Fibroblast of the conjunctiva (primary cell): ENCODE measurements around the gene GCM1.

Experiments
- DNase-seq: peaks from one replicate; pipeline ENCODE4 v3.0.0-alpha.2; 2010; ENCODE audit warnings: low read depth

GCM1 gene

GRCh38 chr6:53151676-53152075, 3.0 kb upstream of the GCM1 start:
- no peak for DNase-seq

GRCh38 chr6:53144802-53145201, 3.8 kb downstream of the GCM1 start:
- DNase-seq: no peak

DNA sequence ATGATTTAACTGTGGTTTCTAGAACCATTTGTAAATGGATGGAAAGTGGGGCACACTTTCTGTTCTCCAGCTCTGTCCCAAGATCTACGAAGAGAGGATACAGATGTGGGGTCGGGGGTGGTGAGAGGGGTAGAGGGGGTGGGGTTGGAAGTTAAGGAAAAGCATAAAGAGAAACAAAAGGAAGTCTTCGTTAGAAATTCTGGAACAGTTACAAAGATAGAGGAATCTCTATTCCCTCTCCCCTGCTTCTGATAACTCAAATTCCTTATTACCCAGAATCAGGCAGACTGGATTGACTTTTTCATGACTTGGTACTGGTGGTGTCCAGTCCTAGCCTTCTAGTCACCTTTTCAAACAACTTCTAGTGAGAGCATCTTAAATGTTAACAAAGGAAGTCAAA, 4.9 kb downstream of the GCM1 start:
- no peak for DNase-seq

DNA sequence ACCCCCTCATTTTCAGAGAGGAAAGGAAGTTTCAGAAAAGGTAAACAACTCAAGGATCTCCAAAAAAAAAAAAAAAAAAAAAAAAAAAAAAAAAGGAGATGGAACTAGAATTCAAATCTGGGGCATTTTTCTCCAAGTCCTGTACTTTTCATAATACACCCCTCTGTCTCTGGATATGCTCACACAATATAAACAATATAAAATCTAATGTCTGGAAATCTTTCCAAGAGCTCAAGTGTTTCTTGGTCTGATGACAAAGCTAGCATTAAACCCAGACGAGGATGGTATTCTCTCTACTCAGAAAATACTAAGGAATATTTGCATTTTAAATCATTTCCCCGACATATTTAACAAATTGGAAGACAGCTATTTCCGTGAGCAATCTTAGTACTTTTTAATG, 5.8 kb downstream of the GCM1 start:
- DNase-seq: no peak

- DNase-seq: no peak
Observed at GRCh38 chr6:53139841-53140413, 8.7 kb downstream of the GCM1 start.

- no peak for DNase-seq
Observed at GRCh38 chr6:53136000-53136609, 12.5 kb downstream of the GCM1 start.

DNA sequence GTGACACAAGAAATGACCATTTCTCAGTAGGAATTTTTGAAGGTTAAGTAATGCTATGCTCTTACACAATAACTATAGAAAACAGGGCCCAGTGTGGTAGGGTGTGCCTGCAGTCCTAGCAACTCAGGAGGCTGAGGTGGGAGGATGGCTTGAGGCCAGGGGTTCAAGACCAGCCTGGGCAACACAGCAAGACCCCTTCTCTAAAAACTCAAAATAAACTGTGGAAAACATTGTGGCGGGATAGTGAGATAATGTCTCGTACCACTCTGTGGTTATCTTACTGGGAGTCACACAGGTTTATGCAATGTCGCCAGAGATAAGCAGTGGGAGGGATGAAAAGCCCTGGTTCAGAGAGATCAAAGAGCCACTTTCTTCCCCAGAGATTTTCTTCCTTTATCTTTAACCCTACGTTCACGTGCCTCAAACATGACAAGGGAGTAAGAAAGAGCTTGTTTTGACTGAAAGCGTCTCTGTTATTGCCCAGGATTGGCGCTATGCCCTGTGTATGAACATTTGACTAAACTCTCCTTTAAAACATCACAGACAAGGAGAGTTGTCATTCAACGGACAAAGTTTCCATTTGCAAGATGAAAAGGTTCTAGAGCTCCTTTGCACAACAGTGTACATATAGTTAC, 13.9 kb downstream of the GCM1 start:
- no peak for DNase-seq

DNA sequence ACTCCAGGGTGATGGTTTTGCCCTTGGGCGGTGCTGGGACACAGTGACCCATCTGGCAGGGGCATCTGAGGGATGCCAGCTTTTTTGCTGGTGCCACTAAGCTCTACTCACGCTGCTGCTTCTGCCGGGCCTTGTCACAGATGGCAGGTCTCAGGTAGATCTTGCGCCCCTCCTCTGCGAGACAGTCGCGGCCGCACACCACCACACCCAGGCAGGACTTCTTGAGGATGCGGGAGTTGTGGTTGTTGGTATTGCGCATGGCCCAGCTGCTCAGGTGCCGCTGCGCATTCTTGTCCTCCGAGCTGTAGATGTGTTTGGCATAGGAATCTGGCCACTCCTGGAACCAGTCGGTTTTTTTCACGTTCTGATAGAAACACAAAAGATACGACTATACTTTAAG, 14.7 kb downstream of the GCM1 start:
- no peak for DNase-seq

- DNase-seq: no peak
Observed at GRCh38 chr6:53130569-53131290, 17.9 kb downstream of the GCM1 start.

- DNase-seq: no peak
Observed at GRCh38 chr6:53128842-53129241, 19.8 kb downstream of the GCM1 start.

- no peak for DNase-seq
Observed at GRCh38 chr6:53125276-53125675, 23.4 kb downstream of the GCM1 start.

GRCh38 chr6:53124131-53124800, 24.4 kb downstream of the GCM1 start:
- no peak for DNase-seq

DNA sequence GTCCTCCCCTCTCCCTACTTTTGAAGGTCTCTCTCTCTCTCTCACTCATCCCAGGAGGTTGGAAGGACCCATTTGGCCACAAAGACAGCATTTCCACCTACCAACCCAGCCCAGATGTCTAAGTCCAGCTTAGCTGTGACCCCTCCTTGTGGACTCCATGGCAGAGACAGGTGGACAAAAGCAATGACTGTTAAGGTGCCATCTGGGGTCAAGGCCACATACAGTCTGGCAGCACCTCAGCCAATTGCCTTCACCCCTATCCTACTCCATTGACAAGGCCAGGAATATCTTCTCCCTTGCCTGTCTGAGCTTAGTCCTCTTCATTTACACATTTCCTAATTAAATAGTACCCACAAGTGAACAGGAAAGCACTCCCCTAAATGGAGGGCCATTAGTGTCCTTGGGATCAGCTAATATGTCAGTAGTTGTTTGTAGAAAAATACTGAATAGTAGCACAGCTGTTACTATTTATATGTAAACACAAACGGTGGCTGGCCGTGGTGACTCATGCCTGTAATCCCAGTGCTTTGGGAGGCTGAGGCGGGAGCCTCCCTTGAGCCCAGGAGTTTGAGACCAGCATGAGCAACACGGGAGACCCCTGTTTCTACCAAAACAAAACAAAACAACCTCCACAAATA, 28.8 kb downstream of the GCM1 start:
- DNase-seq: peak; percentile 28

DNA sequence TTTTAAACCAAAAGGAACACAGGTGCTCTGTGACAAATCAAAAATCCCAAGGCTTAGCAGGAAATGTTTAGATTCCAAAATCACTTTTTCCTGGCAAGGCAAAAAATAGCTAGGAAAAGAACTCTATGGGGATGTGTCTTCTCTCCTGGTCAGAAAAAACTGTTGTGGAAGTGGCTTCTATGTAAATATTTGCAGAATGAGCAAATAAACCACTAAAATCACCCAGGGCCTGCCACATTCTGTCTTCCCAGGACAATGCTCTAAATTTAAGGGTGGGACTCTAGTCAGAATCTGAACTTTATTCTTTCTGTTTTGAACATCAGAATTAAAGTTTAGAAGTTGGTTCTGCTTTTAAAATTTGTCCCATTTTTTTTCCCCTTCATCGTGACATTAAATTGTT, 29.3 kb downstream of the GCM1 start:
- no peak for DNase-seq

DNA sequence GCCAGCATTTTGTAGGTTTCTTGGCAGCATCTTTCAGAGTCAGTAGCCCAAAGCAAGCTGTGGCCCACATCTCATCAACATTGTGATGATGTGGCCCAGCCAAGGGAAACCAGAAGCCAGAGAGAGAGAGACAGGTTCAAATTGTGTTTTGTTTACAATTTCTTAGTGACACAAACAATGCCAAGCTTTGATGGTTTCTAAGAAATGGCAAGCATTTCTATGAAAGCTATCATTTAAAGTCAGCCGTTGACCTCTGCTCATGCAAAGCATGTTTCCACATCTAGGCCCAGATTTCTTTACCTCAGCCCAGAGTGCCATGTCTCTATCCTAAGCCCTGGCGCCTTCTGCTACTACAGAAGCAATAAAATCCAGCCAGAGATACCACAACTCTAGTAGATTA, 32.9 kb downstream of the GCM1 start:
- DNase-seq: no peak

DNA sequence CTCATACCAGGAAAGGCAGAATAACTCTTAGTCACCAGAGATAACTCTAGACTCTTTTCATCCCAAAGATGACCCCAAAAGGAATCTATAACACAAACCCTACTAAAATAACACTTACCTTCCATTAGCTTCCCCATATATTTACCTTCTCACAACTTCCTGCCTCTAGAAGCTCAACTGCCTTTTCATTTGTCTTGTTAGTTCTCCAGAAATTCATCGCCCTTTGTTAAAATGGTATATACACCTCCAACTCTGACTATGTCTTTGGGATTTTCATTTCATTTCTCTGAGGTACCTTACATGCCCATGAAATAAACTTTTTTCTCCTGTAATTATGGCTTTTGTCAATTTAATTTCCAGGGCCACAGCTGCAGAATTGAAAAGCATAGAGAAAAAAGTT, 33.5 kb downstream of the GCM1 start:
- no peak for DNase-seq

DNA sequence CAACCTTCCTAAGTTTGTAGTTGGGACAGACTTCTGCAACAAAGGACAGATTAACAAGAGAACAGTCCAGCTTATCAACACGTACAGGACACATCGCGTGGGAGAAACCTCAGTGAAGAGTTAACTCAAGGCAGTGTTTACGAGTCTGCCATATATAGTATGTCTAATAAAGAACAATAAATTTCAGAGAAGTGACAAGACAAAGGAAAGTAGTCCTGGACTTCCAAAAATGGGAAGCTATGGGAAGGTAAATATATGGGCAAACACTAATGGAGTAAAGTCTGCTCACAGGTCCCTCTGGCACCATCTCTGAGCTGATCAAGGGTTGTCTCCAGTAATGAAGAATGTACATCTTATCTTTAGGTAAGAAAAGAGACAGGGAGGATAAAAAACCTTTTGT, 34.9 kb downstream of the GCM1 start:
- no peak for DNase-seq

- no peak for DNase-seq
Observed at GRCh38 chr6:53112871-53113270, 35.8 kb downstream of the GCM1 start.

- no peak for DNase-seq
Observed at GRCh38 chr6:53112404-53112803, 36.2 kb downstream of the GCM1 start.

- DNase-seq: no peak
Observed at GRCh38 chr6:53111865-53112264, 36.8 kb downstream of the GCM1 start.

GRCh38 chr6:53109612-53110011, 39.0 kb downstream of the GCM1 start:
- no peak for DNase-seq

DNA sequence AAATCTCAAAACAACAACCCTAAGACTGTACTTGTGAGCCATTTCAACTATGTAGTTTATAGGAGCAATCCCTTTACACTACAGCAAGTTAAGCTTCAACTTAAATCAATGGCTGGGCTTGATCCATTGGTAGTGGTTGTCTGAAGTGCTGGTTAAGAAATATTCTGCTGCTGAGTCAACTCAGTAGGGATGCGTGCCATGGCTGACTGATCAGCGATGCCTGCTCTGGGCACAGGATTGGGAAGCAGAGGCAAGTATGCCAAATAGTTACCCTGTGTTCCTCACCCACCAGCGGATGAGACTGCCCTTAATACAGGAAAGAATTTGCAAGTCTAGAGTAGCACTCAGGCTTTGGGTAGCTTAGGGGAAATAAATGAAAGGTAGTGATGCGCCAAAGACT, 41.5 kb downstream of the GCM1 start:
- no peak for DNase-seq
